Adipocyte (in vitro differentiated cells): ENCODE measurements around the gene NTPCR.

Source experiments
- DNase-seq: peaks from one replicate; pipeline ENCODE4 v3.0.0-alpha.2; 2015; ENCODE audit warnings: low read depth
- H3K27me3 ChIP-seq: replicated peaks from 2 replicates; pipeline ENCODE4 v1.7.0; 2013; ENCODE audit warnings: mild to moderate bottlenecking, low read length, moderate library complexity; ENCODE audit not compliant: control insufficient read depth, insufficient read depth
- H3K36me3 ChIP-seq: 2 replicates; pipeline ENCODE4 v1.7.0; 2013; ENCODE audit warnings: low read length, mild to moderate bottlenecking, moderate library complexity; ENCODE audit not compliant: control insufficient read depth, insufficient read depth, severe bottlenecking
- H3K4me1 ChIP-seq: 2 replicates; pipeline ENCODE4 v1.7.0; 2013; ENCODE audit warnings: mild to moderate bottlenecking, low read length, moderate library complexity; ENCODE audit not compliant: control insufficient read depth, insufficient read depth
- H3K4me3 ChIP-seq: 2 replicates; pipeline ENCODE4 v1.7.0; 2013; ENCODE audit warnings: mild to moderate bottlenecking, low read length, moderate library complexity
- H3K9ac ChIP-seq: 2 replicates; pipeline ENCODE4 v1.7.0; 2013; ENCODE audit warnings: mild to moderate bottlenecking, low read length, moderate library complexity
- H3K9me3 ChIP-seq: 2 replicates; pipeline ENCODE4 v1.7.0; 2013; ENCODE audit warnings: mild to moderate bottlenecking, low read length, moderate library complexity; ENCODE audit not compliant: control insufficient read depth

The NTPCR gene

DNA sequence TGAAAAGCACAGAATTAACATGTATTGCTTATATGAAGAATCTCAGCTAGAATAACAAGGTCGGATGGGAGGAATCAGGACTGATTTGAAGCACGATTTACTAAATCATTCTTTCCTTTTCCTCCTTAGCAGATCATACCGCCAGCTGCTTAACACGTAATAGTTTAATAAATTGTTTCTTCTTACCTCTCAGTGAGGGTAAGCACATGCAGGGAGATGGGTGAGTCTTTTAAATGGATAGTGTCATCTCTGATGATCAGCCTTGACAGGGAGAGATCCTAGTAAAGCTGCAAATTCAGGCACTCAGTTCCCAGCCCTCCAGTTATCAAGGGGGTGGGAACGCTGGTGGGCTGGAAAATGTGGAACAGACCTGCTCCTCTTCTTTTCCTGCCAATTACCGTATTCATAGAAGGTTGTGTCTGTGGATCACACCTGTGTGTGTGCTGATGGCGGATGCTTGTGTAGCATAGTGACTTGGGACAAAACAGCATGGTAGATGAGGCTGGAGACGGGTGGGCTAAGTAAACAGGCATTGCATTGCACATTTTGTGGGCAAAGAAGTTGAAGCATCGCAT, 30.7 kb downstream of the NTPCR start:
- H3K27me3 ChIP-seq, result no peaks in the 10 kb centered on the region
- no peak for DNase-seq
- H3K36me3 ChIP-seq, result peaks cover 14% of the 10 kb centered on the region

DNA sequence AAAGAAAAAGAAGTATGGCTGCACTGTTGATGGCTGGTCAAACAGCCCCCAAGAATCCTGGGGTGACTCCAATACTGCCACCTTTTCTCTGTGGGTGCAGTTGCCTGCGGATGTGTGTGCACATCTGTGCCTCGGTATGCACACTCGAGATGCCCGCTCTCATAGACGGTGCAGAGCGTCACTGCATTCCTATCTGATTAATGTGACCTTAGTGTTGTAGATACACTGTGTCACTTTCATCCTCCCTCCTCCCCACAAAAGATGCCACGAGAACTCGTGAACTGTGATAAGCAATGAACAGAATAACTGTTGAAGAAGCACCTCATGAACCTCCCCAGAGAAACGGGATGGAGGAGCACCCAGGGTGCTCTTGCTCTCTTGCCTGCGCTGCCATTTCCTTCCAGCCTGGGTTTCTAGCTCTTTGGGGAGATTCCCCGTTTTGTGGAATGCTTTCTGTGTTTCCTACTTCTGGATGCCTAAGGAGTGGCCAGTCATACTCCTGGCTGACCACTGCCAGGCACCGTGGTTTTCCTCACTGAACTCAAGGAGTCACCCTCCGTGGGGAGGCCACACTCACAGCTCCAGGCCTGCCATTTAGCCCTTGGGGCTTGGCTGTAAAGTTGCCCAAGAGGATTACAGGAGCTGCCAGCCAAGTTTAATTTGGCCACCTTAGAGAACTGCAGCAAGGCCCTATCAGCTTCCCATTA, 32.0 kb downstream of the NTPCR start:
- peak; percentile 25 for DNase-seq
- Histone ChIP-seq H3K36me3 (peaks cover 6% of the 10 kb centered on the region), H3K9ac (no peak overlapping the region), H3K9me3 (no peaks in the 10 kb centered on the region), H3K4me1 (peaks cover 12% of the 10 kb centered on the region), H3K27me3 (no peaks in the 10 kb centered on the region), H3K4me3 (no peak overlapping the region)

More for the DNA sequence above, 30.7 kb downstream of the NTPCR start:
- Histone ChIP-seq H3K9ac (no peak overlapping the region), H3K4me3 (no peak overlapping the region), H3K9me3 (no peaks in the 10 kb centered on the region), H3K4me1 (peaks cover 12% of the 10 kb centered on the region)

DNA sequence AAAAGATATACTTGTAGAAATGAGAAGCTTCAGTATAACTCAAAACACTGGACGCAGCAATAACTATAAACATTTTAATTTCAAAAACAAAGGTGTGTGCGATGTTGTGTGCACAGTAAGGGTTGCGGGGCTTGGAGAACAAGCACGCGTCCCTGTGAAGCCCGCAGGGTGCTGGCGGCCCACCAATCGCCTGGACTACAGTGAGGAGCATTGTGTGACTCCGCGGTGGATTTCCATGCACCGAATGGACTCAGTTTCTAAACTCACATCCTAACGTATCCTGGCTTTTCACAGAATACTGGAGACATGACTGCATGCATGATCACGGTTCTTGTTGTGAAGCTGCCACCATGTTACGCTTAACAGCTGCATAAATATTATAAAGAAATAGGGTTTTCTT, 33.0 kb downstream of the NTPCR start:
- Histone ChIP-seq H3K27me3 (no peaks in the 10 kb centered on the region), H3K9ac (no peak overlapping the region), H3K4me3 (no peak overlapping the region), H3K9me3 (no peaks in the 10 kb centered on the region), H3K4me1 (peaks cover 12% of the 10 kb centered on the region), H3K36me3 (peaks cover 6% of the 10 kb centered on the region)
- DNase-seq, result no peak

DNA sequence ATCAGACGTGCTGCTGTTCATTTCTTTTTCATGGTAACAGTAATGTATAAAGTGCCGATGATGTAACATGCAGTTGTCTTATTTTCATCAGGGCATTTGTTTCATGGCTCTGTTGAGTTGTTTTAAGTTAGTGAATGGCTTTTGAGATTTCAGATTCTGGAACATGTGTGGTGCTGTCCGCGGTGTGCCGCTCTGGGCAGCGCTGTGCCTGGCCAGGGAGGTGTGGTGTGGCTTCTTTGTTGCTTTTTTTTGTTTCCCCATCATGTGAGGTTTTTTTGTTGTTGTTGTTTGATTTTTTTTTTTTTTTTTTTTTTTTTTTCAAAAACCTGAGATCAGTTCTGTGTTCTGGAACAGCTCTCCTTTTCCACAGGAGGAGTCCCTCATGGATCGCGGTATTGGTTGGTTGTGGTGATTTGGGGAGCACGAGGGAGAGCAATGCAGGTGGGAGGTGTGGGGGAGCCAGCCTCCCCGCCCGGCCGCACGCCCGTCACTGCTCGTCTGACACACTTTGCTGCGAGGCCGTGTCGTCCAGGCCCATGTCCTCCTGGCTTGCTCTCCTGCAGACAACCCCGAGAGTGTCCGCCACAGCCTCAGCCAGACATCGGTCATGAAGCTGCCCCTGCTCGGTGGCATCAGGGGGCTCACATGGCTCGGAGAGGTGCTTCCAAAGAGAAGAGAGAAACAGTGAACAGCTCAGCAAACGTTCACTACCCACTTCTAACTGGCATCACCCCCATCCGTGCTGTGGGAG, 33.6 kb downstream of the NTPCR start:
- no peaks in the 10 kb centered on the region for H3K27me3 ChIP-seq
- H3K9ac ChIP-seq, result no peak overlapping the region
- peaks cover 12% of the 10 kb centered on the region for H3K4me1 ChIP-seq
- H3K9me3 ChIP-seq, result no peaks in the 10 kb centered on the region
- peaks cover 6% of the 10 kb centered on the region for H3K36me3 ChIP-seq
- H3K4me3 ChIP-seq, result no peak overlapping the region
- DNase-seq, result no peak

DNA sequence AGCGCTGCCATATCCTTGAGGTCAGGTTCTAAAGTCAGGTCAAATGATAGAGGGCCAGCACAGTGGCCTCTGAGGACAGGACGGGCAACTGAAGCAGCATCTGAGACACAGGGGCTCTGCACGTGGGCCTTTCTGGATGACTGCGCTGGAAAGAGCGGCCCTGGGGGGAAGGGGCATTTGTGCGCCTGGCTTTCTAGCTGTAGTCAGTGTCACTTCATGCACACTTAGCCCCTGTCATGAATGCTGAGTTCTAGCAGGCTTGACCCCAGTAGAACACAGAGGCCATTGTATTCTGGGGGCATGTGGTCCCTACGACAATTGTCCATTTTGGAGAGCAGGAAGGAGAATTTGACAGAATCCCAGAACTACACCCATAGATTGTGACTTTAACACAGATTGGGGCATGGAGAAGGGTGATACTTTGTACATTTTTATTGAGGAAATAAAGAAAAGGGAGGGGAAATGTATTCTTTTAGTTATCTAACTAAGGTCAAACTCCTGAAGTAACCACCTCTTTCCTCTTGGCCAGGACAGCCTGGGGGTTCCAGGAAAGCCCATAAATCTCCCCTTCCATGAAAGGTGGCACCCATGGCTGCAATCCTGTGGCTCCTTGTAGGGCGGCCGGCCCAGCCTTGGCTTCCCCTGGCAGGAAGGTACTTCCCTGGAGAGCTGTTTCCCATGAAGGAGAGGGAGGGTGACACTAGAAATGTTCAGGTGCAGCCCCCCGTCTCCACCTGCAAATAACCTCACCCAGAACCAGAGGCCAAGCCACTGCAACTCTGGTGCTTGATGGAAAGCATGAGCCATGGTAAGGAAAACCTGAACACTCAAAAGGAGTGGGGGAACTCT, 34.4 kb downstream of the NTPCR start:
- no peak for DNase-seq
- Histone ChIP-seq H3K4me3 (no peak overlapping the region), H3K27me3 (no peaks in the 10 kb centered on the region), H3K4me1 (peaks cover 12% of the 10 kb centered on the region), H3K36me3 (peaks cover 7% of the 10 kb centered on the region), H3K9me3 (no peaks in the 10 kb centered on the region), H3K9ac (no peak overlapping the region)

DNA sequence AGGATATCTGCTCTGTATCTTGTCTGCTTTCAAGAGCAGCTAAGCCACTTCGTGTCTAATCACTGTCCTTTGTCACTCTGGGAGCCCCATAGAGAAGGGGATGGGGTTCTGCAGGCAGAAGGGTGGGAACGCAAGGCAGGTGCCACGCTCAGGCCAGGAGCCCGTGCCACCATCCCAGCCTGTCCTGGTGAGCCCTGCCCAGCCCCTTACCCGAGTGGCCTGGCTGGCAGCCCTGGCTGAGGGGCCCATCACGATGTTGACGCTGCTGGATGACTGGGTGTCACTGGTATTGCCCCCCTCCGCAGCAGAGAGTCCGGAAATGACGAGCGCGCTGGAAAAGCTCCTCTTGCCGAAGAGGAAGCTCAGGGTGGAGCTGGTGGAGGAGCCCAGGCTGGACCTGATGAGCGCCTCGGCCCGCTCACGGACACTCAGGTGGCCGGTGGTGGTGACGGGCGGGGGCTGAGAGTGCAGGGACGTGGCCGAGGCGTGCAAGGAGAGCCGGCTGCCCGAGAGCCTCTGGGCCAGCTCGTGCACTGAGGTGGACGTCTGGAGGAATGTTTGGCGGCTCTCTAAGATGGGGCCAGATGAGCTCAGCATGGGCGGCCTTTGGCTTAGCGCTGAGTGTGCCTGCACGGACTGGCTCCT, 35.6 kb downstream of the NTPCR start:
- Histone ChIP-seq H3K9ac (no peak overlapping the region), H3K4me3 (no peak overlapping the region), H3K9me3 (no peaks in the 10 kb centered on the region), H3K36me3 (peaks cover 11% of the 10 kb centered on the region), H3K4me1 (peaks cover 12% of the 10 kb centered on the region), H3K27me3 (no peaks in the 10 kb centered on the region)
- no peak for DNase-seq

DNA sequence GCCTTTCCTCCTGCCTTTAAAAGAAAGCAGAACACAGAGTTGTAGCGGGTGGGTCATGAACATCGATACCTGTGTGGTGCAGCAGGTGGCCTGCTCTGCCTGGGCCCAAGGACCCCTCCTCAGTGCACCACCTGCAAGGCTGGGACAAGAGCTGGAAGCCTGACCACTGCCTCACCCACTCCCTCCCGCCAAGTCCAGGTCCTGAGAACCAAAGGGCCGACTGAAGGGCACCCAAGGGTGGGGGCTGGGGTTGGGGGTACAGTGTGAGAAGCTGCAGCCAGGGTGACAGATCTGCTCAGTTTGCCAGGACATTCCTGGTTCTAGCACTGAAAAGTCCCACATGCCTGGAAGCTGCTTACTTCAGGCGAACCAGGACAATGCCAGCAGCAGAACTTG, 36.1 kb downstream of the NTPCR start:
- Histone ChIP-seq H3K4me3 (no peak overlapping the region), H3K9me3 (no peaks in the 10 kb centered on the region), H3K9ac (no peak overlapping the region), H3K4me1 (peaks cover 12% of the 10 kb centered on the region), H3K27me3 (no peaks in the 10 kb centered on the region), H3K36me3 (peaks cover 11% of the 10 kb centered on the region)
- DNase-seq, result no peak

DNA sequence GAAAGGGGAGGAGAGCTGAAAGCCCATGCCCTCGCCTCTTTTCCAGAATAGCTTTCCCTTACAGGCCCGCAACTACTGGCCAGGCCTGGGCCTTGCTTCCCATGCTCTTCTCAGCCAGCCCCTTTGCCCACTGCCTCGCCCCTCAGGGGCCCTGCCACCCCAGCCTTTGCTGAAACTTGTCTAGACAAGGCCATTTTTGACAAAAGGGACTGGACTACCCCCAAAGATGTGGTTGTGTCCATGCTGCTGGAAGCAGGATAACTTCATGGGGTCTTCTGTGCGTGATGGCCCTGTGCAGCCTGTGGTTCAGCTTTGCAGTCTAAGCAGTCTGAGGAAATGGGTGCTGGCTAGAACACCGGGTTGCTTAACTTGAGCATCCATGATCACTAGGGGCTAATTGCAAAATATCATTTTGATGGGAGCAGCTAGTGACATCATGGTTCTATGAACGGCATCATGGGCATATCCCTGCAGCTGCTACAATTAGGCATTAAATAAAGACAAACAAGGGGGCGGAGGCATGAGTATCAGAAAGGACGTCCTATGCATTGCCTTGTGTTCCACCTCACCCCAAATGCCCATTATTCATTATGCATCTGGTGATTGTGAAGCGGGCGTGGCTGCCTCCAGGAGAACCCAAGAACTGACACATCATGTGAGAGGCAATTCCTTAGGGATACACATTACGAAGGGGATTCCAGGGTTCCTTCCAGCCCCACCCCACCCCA, 36.8 kb downstream of the NTPCR start:
- Histone ChIP-seq H3K27me3 (no peaks in the 10 kb centered on the region), H3K4me1 (peaks cover 11% of the 10 kb centered on the region), H3K9me3 (no peaks in the 10 kb centered on the region), H3K9ac (no peak overlapping the region), H3K36me3 (peaks cover 11% of the 10 kb centered on the region), H3K4me3 (no peak overlapping the region)
- no peak for DNase-seq

DNA sequence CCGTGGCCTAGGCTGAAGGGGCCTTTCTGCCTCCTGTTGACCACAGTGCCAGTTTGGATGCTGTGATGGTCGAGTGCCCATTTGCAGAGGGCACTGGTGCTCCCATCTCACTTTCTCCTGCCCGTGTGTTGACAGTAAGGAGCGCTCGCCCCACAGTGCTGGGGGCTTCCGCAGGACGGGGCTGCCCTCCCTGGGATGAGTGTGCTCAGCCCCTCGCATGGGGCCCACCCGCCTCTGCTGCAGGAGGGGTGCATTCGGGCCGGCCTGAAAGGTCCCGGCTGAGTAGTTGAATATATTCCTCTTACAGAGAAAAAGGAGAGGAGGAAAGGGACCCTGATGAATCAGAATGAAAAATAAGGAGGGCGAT, 37.3 kb downstream of the NTPCR start:
- H3K9ac ChIP-seq, result no peak overlapping the region
- H3K4me3 ChIP-seq, result no peak overlapping the region
- H3K9me3 ChIP-seq, result no peaks in the 10 kb centered on the region
- peaks cover 14% of the 10 kb centered on the region for H3K36me3 ChIP-seq
- H3K27me3 ChIP-seq, result no peaks in the 10 kb centered on the region
- H3K4me1 ChIP-seq, result peaks cover 5% of the 10 kb centered on the region
- DNase-seq, result no peak

DNA sequence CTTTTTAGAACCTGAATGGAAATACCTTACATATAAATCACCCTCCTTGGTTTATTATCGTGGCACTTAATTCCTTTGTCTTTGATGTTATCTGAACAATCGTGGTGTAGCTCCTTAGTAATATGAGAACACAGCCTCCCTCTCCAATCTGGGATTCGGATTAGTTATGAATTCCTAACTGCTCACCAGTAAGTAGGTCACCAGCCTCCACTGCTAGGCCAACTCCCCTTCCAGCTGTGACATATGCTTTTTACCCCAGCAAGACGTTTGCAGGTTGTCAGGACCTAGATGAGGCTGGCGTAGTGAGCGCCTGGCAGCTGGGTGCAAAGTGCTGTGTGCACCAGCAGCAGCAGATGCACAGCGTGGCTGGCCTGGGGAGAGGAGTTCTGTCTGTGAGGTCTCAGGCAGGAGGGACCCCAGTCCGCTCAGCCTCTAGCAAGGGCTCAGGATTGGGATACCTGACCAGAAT, 38.2 kb downstream of the NTPCR start:
- H3K4me3 ChIP-seq, result no peak overlapping the region
- no peaks in the 10 kb centered on the region for H3K27me3 ChIP-seq
- H3K36me3 ChIP-seq, result peaks cover 22% of the 10 kb centered on the region
- no peaks in the 10 kb centered on the region for H3K4me1 ChIP-seq
- peaks cover 5% of the 10 kb centered on the region for H3K9me3 ChIP-seq
- DNase-seq, result peak; percentile 59
- H3K9ac ChIP-seq, result no peak overlapping the region
